IPS-20b (cell line): Measurements from ENCODE around the gene PTPRD.

Experiments used
- H3K27ac ChIP-seq: one replicate; pipeline ENCODE4 v1.5.1; 2013; ENCODE audit warnings: low read length
- H3K27me3 ChIP-seq: 2 replicates; pipeline ENCODE4 v1.6.1; 2013; ENCODE audit warnings: mild to moderate bottlenecking, low read length, inconsistent platforms; ENCODE audit not compliant: insufficient read depth
- H3K36me3 ChIP-seq: 2 replicates; pipeline ENCODE4 v1.6.1; 2013; ENCODE audit warnings: low read depth, mild to moderate bottlenecking, inconsistent platforms, low read length, moderate library complexity; ENCODE audit not compliant: insufficient read depth
- H3K4me1 ChIP-seq: 2 replicates; pipeline ENCODE4 v1.6.1; 2013; ENCODE audit warnings: mild to moderate bottlenecking, control low read depth, inconsistent platforms, low read length, moderate library complexity; ENCODE audit not compliant: insufficient read depth
- H3K4me3 ChIP-seq: 2 replicates; pipeline ENCODE4 v1.5.1; 2013; ENCODE audit warnings: mild to moderate bottlenecking, low read length, inconsistent platforms
- H3K9ac ChIP-seq: 2 replicates; pipeline ENCODE4 v1.6.1; 2013; ENCODE audit warnings: low read depth, mild to moderate bottlenecking, inconsistent platforms, low read length, moderate library complexity
- H3K9me3 ChIP-seq: 2 replicates; pipeline ENCODE4 v1.6.1; 2013; ENCODE audit warnings: mild to moderate bottlenecking, low read depth, low read length, inconsistent platforms; ENCODE audit not compliant: insufficient read depth

Gene PTPRD

DNA sequence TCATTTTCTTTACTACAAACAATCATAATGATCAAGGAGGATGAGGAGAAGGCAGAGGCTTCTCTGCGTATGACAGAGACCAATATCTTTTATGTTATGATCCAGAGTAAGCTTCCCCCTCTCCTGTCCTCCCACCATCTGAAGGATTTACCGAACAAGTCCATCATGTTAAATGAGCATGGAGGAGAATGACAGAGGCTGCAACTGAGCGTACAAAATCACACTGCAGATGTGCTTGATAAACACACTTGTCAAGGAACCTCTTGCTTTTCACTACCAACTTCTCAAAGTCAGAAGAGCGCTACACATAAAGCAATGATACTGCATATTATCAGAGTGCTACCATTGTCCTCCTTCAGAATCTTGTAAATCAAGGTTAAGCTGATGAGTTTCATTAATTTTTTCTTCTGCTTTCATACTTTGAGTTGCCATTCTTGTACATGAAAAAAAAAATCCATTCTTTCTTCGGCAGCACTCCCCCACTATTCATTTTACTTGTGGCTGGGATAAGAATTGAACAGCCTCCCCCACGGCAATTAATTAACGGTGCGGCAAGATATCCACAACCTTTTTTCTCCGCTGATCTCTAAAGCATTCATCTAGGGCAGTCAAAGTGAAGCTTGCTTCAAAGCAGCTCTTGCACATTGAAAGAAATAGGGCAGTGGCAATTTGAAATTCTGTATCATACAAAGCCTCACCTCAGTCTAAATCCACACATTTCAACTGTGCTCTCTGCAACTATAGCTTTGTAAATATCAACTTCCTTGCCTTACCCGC is 2139.4 kb downstream of the PTPRD start:
- Histone ChIP-seq H3K9ac (no peak overlapping the region), H3K4me1 (peaks cover 9% of the 10 kb centered on the region; the same call in 1 of the 2 replicates), H3K27me3 (no peaks in the 10 kb centered on the region), H3K9me3 (peaks cover 11% of the 10 kb centered on the region; the same call in 1 of the 2 replicates), H3K4me3 (no peak overlapping the region), H3K27ac (no peak overlapping the region), H3K36me3 (peaks cover 3% of the 10 kb centered on the region; the same call in 1 of the 2 replicates)

DNA sequence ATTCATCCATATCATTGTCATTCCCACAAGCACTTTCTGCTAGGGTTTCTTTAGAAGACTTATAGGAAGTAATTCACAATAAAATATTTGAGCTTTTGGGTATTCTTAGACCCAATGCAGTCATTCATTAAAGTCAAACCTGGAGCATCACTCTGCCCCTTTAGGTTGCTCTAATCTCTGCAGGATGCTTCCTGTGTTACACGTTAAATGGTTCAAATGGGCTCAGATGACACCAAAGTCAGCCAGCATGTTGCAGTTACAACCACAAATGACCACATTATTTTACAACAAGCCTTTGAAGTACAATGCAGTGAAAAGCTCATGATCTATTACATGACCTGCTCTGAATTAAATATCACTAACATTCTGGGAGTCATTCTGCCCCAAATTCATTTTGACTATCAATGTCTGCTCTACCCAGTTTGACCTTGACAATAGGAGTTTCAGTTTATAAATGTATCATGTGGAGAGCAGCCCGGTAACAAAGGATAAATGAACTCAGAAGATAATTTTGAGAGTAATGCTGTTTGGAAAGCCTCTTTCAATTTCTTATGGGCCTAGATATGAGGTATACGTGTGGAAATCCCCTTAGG is 2144.7 kb downstream of the PTPRD start:
- Histone ChIP-seq H3K27ac (no peak overlapping the region), H3K4me1 (no peaks in the 10 kb centered on the region), H3K27me3 (no peaks in the 10 kb centered on the region), H3K9ac (no peak overlapping the region), H3K9me3 (no peaks in the 10 kb centered on the region), H3K4me3 (no peak overlapping the region), H3K36me3 (peaks cover 6% of the 10 kb centered on the region; the same call in 1 of the 2 replicates)

DNA sequence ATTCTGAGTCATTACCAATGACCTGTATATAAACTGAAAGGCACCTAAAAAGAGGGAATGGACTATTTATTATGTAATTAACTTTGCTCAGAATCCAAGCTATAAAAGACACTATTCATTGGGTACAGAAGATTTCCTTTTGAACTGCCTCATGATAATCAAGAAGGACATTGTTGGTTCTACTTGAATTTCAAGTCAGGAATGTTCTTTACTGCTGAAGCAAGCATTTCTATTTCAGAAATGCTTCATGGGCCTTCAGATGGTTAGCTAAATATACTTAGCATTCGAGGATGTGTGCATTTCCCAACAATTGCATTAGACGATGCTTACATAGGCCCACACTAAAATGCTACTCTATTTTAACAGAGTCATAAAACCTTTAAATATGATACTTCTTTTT is 2155.0 kb downstream of the PTPRD start:
- no peak overlapping the region for H3K27ac ChIP-seq
- H3K27me3 ChIP-seq, result no peaks in the 10 kb centered on the region
- H3K9ac ChIP-seq, result no peak overlapping the region
- H3K9me3 ChIP-seq, result no peaks in the 10 kb centered on the region
- no peaks in the 10 kb centered on the region for H3K36me3 ChIP-seq
- no peaks in the 10 kb centered on the region; the same call in 1 of the 2 replicates for H3K4me1 ChIP-seq
- H3K4me3 ChIP-seq, result no peak overlapping the region

DNA sequence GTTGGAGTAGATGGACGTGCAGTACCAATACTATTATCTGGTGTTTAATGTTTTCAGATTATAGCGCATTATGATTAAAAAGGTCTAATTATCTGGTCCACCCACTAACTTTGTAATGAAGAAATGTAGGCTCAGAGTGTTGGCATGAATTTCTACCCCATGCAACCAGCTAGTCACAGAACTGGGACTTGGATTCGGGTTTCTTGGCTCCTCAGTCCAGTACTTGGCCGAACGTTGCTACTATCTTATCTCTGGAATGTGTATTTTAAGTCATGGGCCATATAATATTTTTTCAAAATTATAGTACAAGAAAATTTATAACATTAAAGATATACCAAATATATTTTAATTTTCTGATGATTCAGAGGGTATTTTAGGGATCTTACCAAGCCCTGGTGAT is 2155.7 kb downstream of the PTPRD start:
- no peaks in the 10 kb centered on the region for H3K9me3 ChIP-seq
- no peak overlapping the region for H3K9ac ChIP-seq
- H3K4me1 ChIP-seq, result no peaks in the 10 kb centered on the region; the same call in 1 of the 2 replicates

DNA sequence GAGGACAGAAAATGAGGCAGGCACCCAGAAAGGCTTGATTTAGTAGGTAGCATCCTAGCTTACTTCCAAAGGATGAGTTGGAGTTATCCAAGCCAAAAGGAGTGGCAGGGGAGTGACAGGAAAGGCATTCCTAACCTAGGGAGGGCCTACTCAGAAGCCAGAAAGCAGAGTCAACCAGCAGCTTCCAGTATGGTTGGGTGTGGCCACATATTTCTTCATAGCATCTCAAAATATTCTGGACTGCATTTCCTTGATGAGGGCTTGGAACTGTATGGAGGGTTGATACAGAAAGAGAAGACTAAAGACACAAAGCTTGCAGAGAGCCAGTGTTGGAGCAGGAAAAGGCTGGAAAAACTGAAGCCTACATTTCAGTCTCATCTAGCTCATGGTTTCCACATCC is 2156.5 kb downstream of the PTPRD start:
- Histone ChIP-seq H3K4me3 (no peak overlapping the region), H3K4me1 (no peaks in the 10 kb centered on the region; the same call in 1 of the 2 replicates), H3K9me3 (no peaks in the 10 kb centered on the region), H3K36me3 (0 out of 2 replicates have a peak, but pooled peaks cover 4% of the 10 kb centered on the region), H3K27me3 (no peaks in the 10 kb centered on the region), H3K9ac (no peak overlapping the region), H3K27ac (no peak overlapping the region)

More for the DNA sequence above, 2155.7 kb downstream of the PTPRD start:
- Histone ChIP-seq H3K27ac (no peak overlapping the region), H3K27me3 (no peaks in the 10 kb centered on the region), H3K36me3 (0 out of 2 replicates have a peak, but pooled peaks cover 4% of the 10 kb centered on the region), H3K4me3 (no peak overlapping the region)

DNA sequence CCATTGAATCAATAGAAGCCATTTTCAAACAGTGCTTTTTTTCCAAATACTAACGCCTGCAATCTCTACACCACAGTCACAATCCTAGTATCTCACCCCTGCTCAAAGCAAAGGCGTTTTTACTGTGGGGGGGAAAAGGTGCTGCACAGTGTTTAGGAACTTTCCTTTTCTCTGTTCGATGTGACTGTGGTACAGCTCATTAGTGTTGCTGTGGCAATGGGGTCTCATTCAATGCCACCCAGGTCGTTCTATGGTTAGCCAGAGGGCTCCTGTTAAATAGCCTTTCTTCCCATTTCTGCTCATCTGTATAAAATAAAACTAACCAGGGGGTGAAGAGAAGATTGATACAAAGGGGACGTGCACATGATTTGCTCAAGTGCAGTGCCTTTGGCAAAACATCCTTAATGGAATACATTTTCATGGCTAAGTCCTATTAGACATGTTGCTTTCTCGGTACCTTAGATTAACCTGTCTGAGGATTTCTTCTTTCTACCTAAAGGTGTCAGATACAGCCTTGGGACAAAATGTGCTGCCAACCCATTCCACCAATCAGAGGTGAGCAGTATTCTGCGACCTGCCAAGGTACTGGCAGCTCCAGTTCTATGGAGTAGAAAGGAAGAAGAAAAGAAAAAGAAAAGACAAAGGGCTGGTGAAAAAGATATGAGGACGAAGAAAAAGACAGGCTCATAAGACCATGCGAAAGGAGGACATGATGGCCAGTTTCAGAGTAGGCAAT is 2161.8 kb downstream of the PTPRD start:
- Histone ChIP-seq H3K4me1 (peaks cover 5% of the 10 kb centered on the region; the same call in 1 of the 2 replicates), H3K4me3 (no peak overlapping the region), H3K27me3 (no peaks in the 10 kb centered on the region), H3K36me3 (peaks cover 4% of the 10 kb centered on the region; the same call in 1 of the 2 replicates), H3K9ac (no peak overlapping the region), H3K27ac (no peak overlapping the region), H3K9me3 (no peaks in the 10 kb centered on the region)

DNA sequence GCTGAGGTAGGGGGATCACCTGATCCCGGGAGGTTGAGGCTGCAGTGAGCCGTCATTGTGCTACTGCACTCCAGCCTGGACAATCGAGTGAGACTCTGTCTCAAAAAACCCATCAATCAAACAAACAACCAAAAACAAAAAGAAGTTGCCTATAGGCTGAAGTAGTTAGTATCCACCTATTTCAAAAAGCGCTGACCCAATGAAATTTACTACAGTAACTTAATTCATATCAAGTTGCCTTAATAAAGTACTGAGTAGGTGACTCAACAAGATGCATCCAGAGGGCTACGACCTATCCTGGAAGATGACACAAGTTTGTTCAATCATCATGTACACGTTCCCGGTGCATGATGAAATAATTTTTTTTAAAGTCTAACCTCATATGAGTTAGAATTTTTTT is 2164.6 kb downstream of the PTPRD start:
- Histone ChIP-seq H3K9ac (no peak overlapping the region), H3K4me1 (peaks cover 5% of the 10 kb centered on the region; the same call in 1 of the 2 replicates), H3K9me3 (no peaks in the 10 kb centered on the region), H3K27me3 (no peaks in the 10 kb centered on the region), H3K36me3 (peaks cover 4% of the 10 kb centered on the region; the same call in 1 of the 2 replicates), H3K27ac (no peak overlapping the region), H3K4me3 (no peak overlapping the region)

DNA sequence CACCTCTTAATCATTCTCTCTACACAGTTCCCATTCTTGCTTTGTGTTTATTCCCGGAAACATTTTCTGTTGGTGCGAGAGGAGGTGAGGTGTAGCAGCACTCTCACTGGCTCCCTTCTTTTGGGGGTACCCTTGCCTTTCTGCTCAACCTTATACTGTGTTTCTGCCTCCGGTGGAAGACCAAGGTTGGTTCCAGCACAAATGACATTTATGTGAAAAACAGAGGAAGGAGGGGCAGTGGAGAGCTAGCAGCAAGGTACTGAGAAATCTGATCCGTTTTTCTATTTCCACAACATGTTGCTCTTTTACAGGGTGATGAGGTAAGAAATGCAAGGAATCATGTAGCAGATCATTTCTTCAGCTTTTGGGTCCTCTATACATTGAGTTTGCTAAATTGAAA is 2165.2 kb downstream of the PTPRD start:
- no peak overlapping the region for H3K27ac ChIP-seq
- peaks cover 2% of the 10 kb centered on the region; the same call in 1 of the 2 replicates for H3K36me3 ChIP-seq
- H3K27me3 ChIP-seq, result no peaks in the 10 kb centered on the region
- no peaks in the 10 kb centered on the region for H3K9me3 ChIP-seq
- peaks cover 5% of the 10 kb centered on the region; the same call in 1 of the 2 replicates for H3K4me1 ChIP-seq
- no peak overlapping the region for H3K9ac ChIP-seq
- H3K4me3 ChIP-seq, result no peak overlapping the region

DNA sequence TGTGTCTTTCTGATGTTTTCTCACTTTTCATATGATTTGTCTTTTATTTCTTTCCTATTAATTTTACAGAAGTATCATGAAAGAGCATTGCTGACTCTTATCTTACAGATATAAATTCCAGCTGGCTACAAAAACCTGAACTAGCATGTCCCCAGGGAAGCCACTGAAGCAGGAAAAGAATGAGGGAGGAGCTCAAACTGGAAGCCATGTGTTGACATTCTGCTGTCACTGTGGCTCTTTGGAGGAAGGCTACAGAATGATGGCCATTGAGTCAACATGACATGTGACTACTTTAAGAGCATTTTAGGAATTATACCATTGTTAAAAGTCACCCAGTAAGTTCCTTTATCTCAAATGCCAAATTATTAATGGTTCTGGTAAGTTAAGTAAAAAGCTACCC is 2174.9 kb downstream of the PTPRD start:
- H3K4me3 ChIP-seq, result no peak overlapping the region
- no peaks in the 10 kb centered on the region for H3K9me3 ChIP-seq
- no peaks in the 10 kb centered on the region for H3K27me3 ChIP-seq

DNA sequence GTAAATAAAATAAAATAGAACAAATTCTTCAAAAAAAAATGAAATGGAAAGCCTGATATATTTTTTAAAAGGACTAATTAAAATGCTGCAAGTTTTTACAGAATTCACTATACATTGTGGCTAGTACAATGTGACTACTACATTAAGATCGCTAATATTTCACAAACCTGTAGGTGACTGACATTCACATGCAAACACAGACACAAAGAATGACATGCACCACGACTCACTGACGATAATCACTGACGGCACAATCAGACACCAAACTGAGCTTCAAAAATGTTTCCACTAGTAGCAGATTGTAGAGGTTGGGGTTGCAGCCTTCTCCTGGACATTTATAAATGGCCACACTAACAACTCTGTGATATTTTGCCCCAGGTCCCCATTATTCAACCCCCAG is 2175.5 kb downstream of the PTPRD start:
- H3K4me3 ChIP-seq, result no peak overlapping the region
- no peaks in the 10 kb centered on the region for H3K27me3 ChIP-seq
- H3K4me1 ChIP-seq, result peaks cover 1% of the 10 kb centered on the region; the same call in 1 of the 2 replicates
- H3K9me3 ChIP-seq, result no peaks in the 10 kb centered on the region
- no peaks in the 10 kb centered on the region for H3K36me3 ChIP-seq
- H3K9ac ChIP-seq, result no peak overlapping the region
- H3K27ac ChIP-seq, result no peak overlapping the region

More for the DNA sequence above, 2174.9 kb downstream of the PTPRD start:
- Histone ChIP-seq H3K9ac (no peak overlapping the region), H3K36me3 (no peaks in the 10 kb centered on the region), H3K4me1 (no peaks in the 10 kb centered on the region), H3K27ac (no peak overlapping the region)

DNA sequence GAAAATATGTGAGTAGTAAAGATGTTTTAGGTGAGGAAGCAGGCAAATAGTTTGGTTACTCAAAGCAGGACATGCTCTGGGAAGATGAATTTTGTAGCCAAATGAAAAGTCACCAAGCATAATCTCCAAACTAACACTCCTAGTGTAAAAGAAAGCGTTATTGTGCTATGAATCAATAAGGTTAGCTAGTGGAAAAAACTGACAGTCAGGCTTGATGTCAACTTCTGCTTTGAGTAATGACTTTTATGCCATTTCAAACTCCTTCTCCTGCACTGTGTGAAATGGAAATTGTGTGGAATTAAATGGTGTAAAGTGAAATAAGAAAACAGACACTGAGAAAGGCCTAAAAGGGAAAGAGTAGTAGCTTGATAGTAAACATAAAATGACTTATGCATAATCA is 2176.0 kb downstream of the PTPRD start:
- no peak overlapping the region for H3K9ac ChIP-seq
- no peak overlapping the region for H3K4me3 ChIP-seq
- no peaks in the 10 kb centered on the region for H3K36me3 ChIP-seq
- H3K27ac ChIP-seq, result no peak overlapping the region
- H3K4me1 ChIP-seq, result peaks cover 5% of the 10 kb centered on the region; the same call in 1 of the 2 replicates
- H3K9me3 ChIP-seq, result no peaks in the 10 kb centered on the region
- H3K27me3 ChIP-seq, result no peaks in the 10 kb centered on the region
